Daoy (cell line): Measurements from ENCODE around the gene PNPLA3. TPM values are rescaled to one million over a fixed set of nuclear protein-coding genes. Genes with fewer than 3 reads are reported as not detected.

Experiments
- DNase-seq: peaks from one replicate; pipeline ENCODE4 v3.0.0-alpha.2; 2015; ENCODE audit warnings: low read depth
- total RNA-seq: library from RNA; depleted of rRNA; stranded (reverse); fragments of >200 nt; shearing (Covaris generic); gene quantifications from 2 replicates; pipeline ENCODE4 v1.2.3, GENCODE V29; 2014

The PNPLA3 gene
- total RNA-seq, 1 experiment from 2014 or later: 4.2 TPM

- no peak for DNase-seq
Observed at GRCh38 chr22:43922123-43922522, 1.5 kb upstream of the PNPLA3 start.

- no peak for DNase-seq
Observed at GRCh38 chr22:43923191-43923590, 414 bp upstream of the PNPLA3 start.

- no peak for DNase-seq
Observed at GRCh38 chr22:43924877-43925276, 1.3 kb downstream of the PNPLA3 start.

- peak; percentile 53 for DNase-seq
Observed at GRCh38 chr22:43925433-43926348, 2.1 kb downstream of the PNPLA3 start.

GRCh38 chr22:43926349-43926710 is 2.7 kb downstream of the PNPLA3 start:
- no peak for DNase-seq

- no peak for DNase-seq
Observed at GRCh38 chr22:43928468-43928867, 4.9 kb downstream of the PNPLA3 start.

GRCh38 chr22:43928908-43929307 is 5.3 kb downstream of the PNPLA3 start:
- no peak for DNase-seq

GRCh38 chr22:43931771-43932170 is 8.2 kb downstream of the PNPLA3 start:
- no peak for DNase-seq

- no peak for DNase-seq
Observed at GRCh38 chr22:43941449-43941848, 17.8 kb downstream of the PNPLA3 start.

- DNase-seq: no peak
Observed at GRCh38 chr22:43944670-43945430, 21.2 kb downstream of the PNPLA3 start.

- DNase-seq: peak; percentile 63
Observed at GRCh38 chr22:43945632-43946383, 22.2 kb downstream of the PNPLA3 start.

GRCh38 chr22:43946384-43946667 is 22.7 kb downstream of the PNPLA3 start:
- no peak for DNase-seq

GRCh38 chr22:43948836-43949406 is 25.3 kb downstream of the PNPLA3 start:
- no peak for DNase-seq

- DNase-seq: no peak
Observed at GRCh38 chr22:43951391-43951790, 27.8 kb downstream of the PNPLA3 start.

GRCh38 chr22:43951966-43952365 is 28.4 kb downstream of the PNPLA3 start:
- no peak for DNase-seq

GRCh38 chr22:43953988-43954785 is 30.6 kb downstream of the PNPLA3 start:
- DNase-seq: no peak

GRCh38 chr22:43955040-43955882 is 31.7 kb downstream of the PNPLA3 start, which contains the start of gene SAMM50:
TSS of gene SAMM50 (plus strand) at chr22:43955442. CDS start at chr22:43955578, 136 bp downstream.
- DNase-seq: peak; percentile 94

GRCh38 chr22:43955883-43956782 is 32.5 kb downstream of the PNPLA3 start:
- DNase-seq: no peak
